PC-3 (cell line): Measurements from ENCODE around the gene SEMA4C. TPM values are rescaled to one million over a fixed set of nuclear protein-coding genes. Genes with fewer than 3 reads are reported as not detected.

Source experiments
- ATAC-seq: fragments of 200-7000 bp; cut with Tn5 transposase; 2 replicates; pipeline ENCODE4 v1.9.1; 2020; ENCODE audit warnings: mild to moderate bottlenecking, moderate library complexity
- BruUV-seq: library from RNA; stranded (reverse); fragments of 400-500 nt; replicated peaks from 2 replicates; lab custom pipeline; 2021; lab: Mats Ljungman, UMichigan
- CTCF ChIA-PET: fragments of 300-600 bp; sonication (Branson Sonifier 250); formaldehyde crosslinking; loops from one replicate; lab custom pipeline; 2022; ENCODE audit warnings: antibody characterized with exemption; lab: Charles Lee
- POLR2A ChIA-PET: fragments of 300-600 bp; sonication (Branson Sonifier 250); formaldehyde crosslinking; loops from one replicate; lab custom pipeline; 2022; ENCODE audit warnings: antibody characterized with exemption; ENCODE audit not compliant: unreplicated experiment; lab: Charles Lee
- DNase-seq: peaks from one replicate; pipeline ENCODE4 v3.0.0-alpha.2; 2015
- H2AFZ ChIP-seq: fragments of 300-600 bp; sonication (generic); 2 replicates; pipeline ENCODE4 v1.6.0; 2016; ENCODE audit warnings: antibody characterized with exemption, low read length
- H3F3A ChIP-seq: fragments of 300-600 bp; sonication (generic); one replicate; pipeline ENCODE4 v1.6.0; 2017; ENCODE audit warnings: antibody characterized with exemption, low read length, control low read depth, mild to moderate bottlenecking; ENCODE audit not compliant: unreplicated experiment
- H3K27ac ChIP-seq: fragments of 300-600 bp; sonication (generic); 2 replicates; pipeline ENCODE4 v1.5.1; 2016; ENCODE audit warnings: mild to moderate bottlenecking, low read length
- H3K27me3 ChIP-seq: fragments of 300-600 bp; sonication (generic); 2 replicates; pipeline ENCODE4 v1.6.1; 2016; ENCODE audit warnings: low read length, mixed read lengths
- H3K36me3 ChIP-seq: fragments of 300-600 bp; sonication (generic); 2 replicates; pipeline ENCODE4 v1.6.1; 2016; ENCODE audit warnings: low read depth, mixed run types, low read length, mixed read lengths
- H3K4me1 ChIP-seq: fragments of 300-600 bp; sonication (generic); 2 replicates; pipeline ENCODE4 v1.5.1; 2016; ENCODE audit warnings: low read length; ENCODE audit not compliant: insufficient read depth
- H3K4me2 ChIP-seq: fragments of 300-600 bp; sonication (generic); 2 replicates; pipeline ENCODE4 v1.6.0; 2016; ENCODE audit warnings: low read length
- H3K4me3 ChIP-seq: fragments of 300-600 bp; sonication (generic); 2 replicates; pipeline ENCODE4 v1.5.1; 2016; ENCODE audit warnings: mild to moderate bottlenecking, low read length, mixed read lengths
- H3K79me2 ChIP-seq: fragments of 300-600 bp; sonication (generic); 2 replicates; pipeline ENCODE4 v1.6.1; 2017; ENCODE audit warnings: low read length, mixed read lengths
- H3K9ac ChIP-seq: fragments of 300-600 bp; sonication (generic); 2 replicates; pipeline ENCODE4 v1.6.0; 2016; ENCODE audit warnings: mild to moderate bottlenecking, low read length
- H3K9me2 ChIP-seq: fragments of 300-600 bp; sonication (generic); replicated peaks from 2 replicates; pipeline ENCODE4 v1.6.1; 2016; ENCODE audit warnings: mixed run types, low read length, mixed read lengths
- H3K9me3 ChIP-seq: fragments of 300-600 bp; sonication (generic); 2 replicates; pipeline ENCODE4 v1.6.1; 2016; ENCODE audit warnings: low read length, mixed read lengths
- H4K20me1 ChIP-seq: fragments of 300-600 bp; sonication (generic); 2 replicates; pipeline ENCODE4 v1.6.1; 2016; ENCODE audit warnings: low read length, mixed read lengths
- EZH2 ChIP-seq: fragments of 300-600 bp; sonication (generic); IDR thresholded peaks from one replicate; pipeline ENCODE4 v1.6.1; 2017; ENCODE audit warnings: antibody characterized with exemption, mild to moderate bottlenecking, low read length; ENCODE audit not compliant: unreplicated experiment
- EZH2phosphoT487 ChIP-seq: fragments of 300-600 bp; sonication (generic); IDR thresholded peaks from 2 replicates; pipeline ENCODE4 v1.6.1; 2018; ENCODE audit warnings: mild to moderate bottlenecking, antibody characterized with exemption, low read length, borderline replicate concordance
- intact Hi-C: fragments of 100-400 bp; cut with micrococcal nuclease; formaldehyde crosslinking; loops from 2 replicates; pipeline ENCODE4 v1.9.0; 2023
- total RNA-seq: library from RNA; depleted of rRNA; stranded (reverse); fragments of >200 nt; gene quantifications from 2 replicates; pipeline ENCODE4 v1.2.3, GENCODE V29; 2014
- TF ChIP-seq, protein P1 (sequence below): fragments of 300-600 bp; sonication (generic); conservative IDR thresholded peaks from 2 replicates; pipeline ENCODE4 v1.5.1; 2017; ENCODE audit warnings: antibody characterized with exemption, low read depth, mild to moderate bottlenecking, low read length

SEMA4C gene
- total RNA-seq, 1 experiment from 2014 or later = 20.6 TPM

DNA sequence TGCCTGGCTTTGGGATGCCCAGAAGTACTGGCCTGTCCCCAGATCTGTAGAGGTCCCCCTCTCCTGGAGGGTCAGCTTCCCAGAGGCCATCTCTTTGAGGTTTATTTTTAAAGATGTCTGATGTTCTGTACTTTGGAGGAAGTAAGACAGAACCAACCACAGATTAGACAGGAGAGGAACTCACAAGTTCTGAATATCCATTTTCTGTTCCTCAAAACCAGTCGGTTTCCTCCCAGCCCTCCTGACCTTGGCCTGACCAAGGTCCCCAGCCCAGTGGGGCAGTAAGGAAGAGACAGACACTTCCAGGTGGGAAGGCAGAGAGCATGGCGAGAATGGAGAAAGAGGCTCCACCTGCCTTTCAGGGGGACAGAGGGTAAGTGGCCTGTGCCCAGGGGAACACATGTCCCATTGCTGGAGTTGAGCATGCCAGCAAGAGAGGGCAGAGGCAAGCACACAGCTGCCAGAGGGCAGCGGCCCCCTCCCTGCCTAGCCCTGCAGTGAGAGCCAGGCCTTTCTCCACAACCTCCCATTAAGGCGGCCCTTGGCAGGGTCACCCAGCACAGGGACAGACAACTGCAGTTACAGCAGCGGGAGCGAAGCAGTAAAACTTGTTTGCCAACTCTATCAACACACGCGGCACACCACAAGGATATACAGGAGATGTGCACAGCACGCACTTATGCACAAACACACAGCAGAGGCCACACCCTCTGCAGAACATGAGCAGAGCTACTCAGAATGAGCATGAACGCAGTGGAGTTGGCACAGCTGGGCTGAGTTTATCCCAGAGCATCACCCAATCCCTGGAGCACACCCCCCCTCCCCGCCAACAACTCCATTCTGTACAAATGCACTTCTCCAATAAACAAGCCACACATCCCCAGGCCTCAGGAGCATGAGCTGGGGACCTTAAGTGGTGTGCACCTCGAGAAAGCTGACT, 18.5 kb upstream of the SEMA4C start:
- H2AFZ ChIP-seq = peak overlapping the region; percentile 78
- DNase-seq = peak; percentile 95
- no TSS peak for BruUV-seq

DNA sequence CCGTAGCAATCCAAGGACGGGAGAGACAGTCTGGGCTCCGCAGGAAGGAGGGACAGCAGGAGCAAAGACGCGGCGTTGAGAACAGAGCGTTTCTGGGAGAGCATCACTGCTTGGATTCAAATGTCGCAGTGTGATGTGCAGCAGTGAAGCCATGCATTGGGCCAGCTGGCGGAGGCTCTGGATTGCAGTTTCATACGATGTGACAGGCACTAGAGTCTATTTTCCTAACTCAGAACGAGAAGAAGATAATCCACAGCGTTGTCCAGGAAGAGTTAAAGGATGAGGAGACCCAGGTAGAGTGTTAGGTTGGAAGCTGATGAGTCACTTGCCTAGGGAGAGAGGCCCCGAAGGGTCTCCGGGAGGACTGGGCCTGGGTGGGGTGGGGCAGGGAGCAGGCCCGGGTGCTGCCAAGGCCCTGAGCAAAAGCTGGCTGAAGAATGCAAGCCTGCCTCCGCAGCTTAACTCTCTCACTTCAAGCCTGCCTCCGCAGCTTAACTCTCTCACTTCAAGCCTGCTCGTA, 17.7 kb upstream of the SEMA4C start:
- TF ChIP-seq EZH2 (no peak), EZH2phosphoT487 (no peak)
- TF ChIP-seq, protein P1, sequence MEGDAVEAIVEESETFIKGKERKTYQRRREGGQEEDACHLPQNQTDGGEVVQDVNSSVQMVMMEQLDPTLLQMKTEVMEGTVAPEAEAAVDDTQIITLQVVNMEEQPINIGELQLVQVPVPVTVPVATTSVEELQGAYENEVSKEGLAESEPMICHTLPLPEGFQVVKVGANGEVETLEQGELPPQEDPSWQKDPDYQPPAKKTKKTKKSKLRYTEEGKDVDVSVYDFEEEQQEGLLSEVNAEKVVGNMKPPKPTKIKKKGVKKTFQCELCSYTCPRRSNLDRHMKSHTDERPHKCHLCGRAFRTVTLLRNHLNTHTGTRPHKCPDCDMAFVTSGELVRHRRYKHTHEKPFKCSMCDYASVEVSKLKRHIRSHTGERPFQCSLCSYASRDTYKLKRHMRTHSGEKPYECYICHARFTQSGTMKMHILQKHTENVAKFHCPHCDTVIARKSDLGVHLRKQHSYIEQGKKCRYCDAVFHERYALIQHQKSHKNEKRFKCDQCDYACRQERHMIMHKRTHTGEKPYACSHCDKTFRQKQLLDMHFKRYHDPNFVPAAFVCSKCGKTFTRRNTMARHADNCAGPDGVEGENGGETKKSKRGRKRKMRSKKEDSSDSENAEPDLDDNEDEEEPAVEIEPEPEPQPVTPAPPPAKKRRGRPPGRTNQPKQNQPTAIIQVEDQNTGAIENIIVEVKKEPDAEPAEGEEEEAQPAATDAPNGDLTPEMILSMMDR = no peak
- no peaks in the 10 kb centered on the region for H3K9me2 ChIP-seq
- H3K79me2 ChIP-seq = no peaks in the 10 kb centered on the region
- H3K27me3 ChIP-seq = no peaks in the 10 kb centered on the region
- peak overlapping the region; percentile 94 for H3K27ac ChIP-seq
- peak overlapping the region; percentile 67 for H3K9ac ChIP-seq
- peak overlapping the region; percentile 81 for H3K4me2 ChIP-seq
- H3F3A ChIP-seq = no peaks in the 10 kb centered on the region
- no peaks in the 10 kb centered on the region for H3K9me3 ChIP-seq
- H4K20me1 ChIP-seq = no peaks in the 10 kb centered on the region
- peaks cover 66% of the 10 kb centered on the region for H3K4me1 ChIP-seq
- no TSS peak for BruUV-seq
- POLR2A ChIA-PET = no interaction called here
- DNase-seq (peak; percentile 20), ATAC-seq (no peak)
- CTCF ChIA-PET = no interaction called here
- peak overlapping the region; percentile 31; the same call in 1 of the 2 replicates for H3K4me3 ChIP-seq
- intact Hi-C loops = no loop called here
- peak overlapping the region; percentile 78; the same call in 1 of the 2 replicates for H2AFZ ChIP-seq
- no peaks in the 10 kb centered on the region for H3K36me3 ChIP-seq

More for the DNA sequence above, 18.5 kb upstream of the SEMA4C start:
- H3K79me2 ChIP-seq = no peaks in the 10 kb centered on the region
- peak overlapping the region; percentile 67 for H3K9ac ChIP-seq
- peak; percentile 67 for ATAC-seq
- H3K4me3 ChIP-seq = peak overlapping the region; percentile 31; the same call in 1 of the 2 replicates
- no peaks in the 10 kb centered on the region for H3K36me3 ChIP-seq
- H3K4me2 ChIP-seq = peak overlapping the region; percentile 81
- ChIA-PET CTCF (no interaction called here), POLR2A (interaction anchor here (0.6 kb wide), 2 partner anchors 11 to 15 kb away, joined by 3 read pairs; no protein-coding TSS in a partner anchor)
- H3K27ac ChIP-seq = peak overlapping the region; percentile 94
- intact Hi-C loops = no loop called here
- TF ChIP-seq, protein P1 = no peak
- TF ChIP-seq EZH2 = no peak
- no peak for TF ChIP-seq EZH2phosphoT487
- no peaks in the 10 kb centered on the region for H3K9me3 ChIP-seq
- no peaks in the 10 kb centered on the region for H3K27me3 ChIP-seq
- no peaks in the 10 kb centered on the region for H3K9me2 ChIP-seq
- H4K20me1 ChIP-seq = no peaks in the 10 kb centered on the region
- no peaks in the 10 kb centered on the region for H3F3A ChIP-seq
- peaks cover 65% of the 10 kb centered on the region for H3K4me1 ChIP-seq
